ENCODE data around the gene SPRTN. TPM values are rescaled to one million over a fixed set of nuclear protein-coding genes. Genes with fewer than 3 reads are reported as not detected.

SPRTN gene
- total RNA-seq, 1 experiment from 2014 or later = 14.9 TPM

GRCh38 chr1:231384696-231385415 is 46.8 kb downstream of the SPRTN start:
- H2AFZ ChIP-seq (ENCODE audit: low read depth, low read length, poor library complexity, severe bottlenecking) = no peak overlapping the region
- H3K27ac ChIP-seq (ENCODE audit: low read depth, low read length) = no peak overlapping the region
- TF ChIP-seq SP1 (IDR thresholded peaks at IDR 0.05; ENCODE audit: low read depth) (no peak), EZH2phosphoT487 (IDR thresholded peaks at IDR 0.05; ENCODE audit: borderline replicate concordance) (no peak), JUND (IDR thresholded peaks at IDR 0.05) (no peak), ZFX (IDR thresholded peaks at IDR 0.05) (no peak), CBX3 (IDR thresholded peaks at IDR 0.05; ENCODE audit: low read depth) (no peak), CEBPB (IDR thresholded peaks at IDR 0.05; ENCODE audit: low read depth) (no peak), ATF3 (IDR thresholded peaks at IDR 0.05) (no peak), TCF7L2 (IDR thresholded peaks at IDR 0.05; ENCODE audit: borderline replicate concordance, extremely low read depth, insufficient read depth, insufficient read length) (no peak), ELF1 (IDR thresholded peaks at IDR 0.05; ENCODE audit: borderline replicate concordance, low read depth) (no peak), EGR1 (IDR thresholded peaks at IDR 0.05; ENCODE audit: low read depth) (no peak), CTCF (IDR thresholded peaks at IDR 0.05 in 2 of 3, conservative IDR thresholded peaks at IDR 0.05 in 1 of 3; ENCODE audit: borderline replicate concordance in 1 of 3, insufficient read depth in 1 of 3, low read depth in 2 of 3, low read length in 2 of 3) (no peak), ZNF274 (IDR thresholded peaks at IDR 0.05; ENCODE audit: low read depth, low read length) (no peak), POLR2A (IDR thresholded peaks at IDR 0.05; ENCODE audit: borderline replicate concordance, extremely low read depth, insufficient read depth, insufficient read length) (no peak), YY1 (IDR thresholded peaks at IDR 0.05; ENCODE audit: extremely low read depth, insufficient replicate concordance, low read depth, low read length) (no peak)
- peaks cover 36% of the 10 kb centered on the region for H4K20me1 ChIP-seq (ENCODE audit: insufficient read depth)
- no peak overlapping the region for H3K4me2 ChIP-seq (ENCODE audit: low read length)
- no peak for DNase-seq (ENCODE audit: low read depth, low spot score)
- ATAC-seq = no peak
- H3K36me3 ChIP-seq (ENCODE audit: control insufficient read depth in 1 of 2, insufficient read depth in 2 of 2, low read length in 2 of 2) = no peaks in the 10 kb centered on the region
- H3K9me2 ChIP-seq (ENCODE audit: insufficient read depth) = no peaks in the 10 kb centered on the region
- H3K4me1 ChIP-seq (ENCODE audit: control insufficient read depth in 1 of 2, insufficient read depth in 2 of 2, low read length in 2 of 2) = peaks cover 23 to 40% of the 10 kb centered on the region in 2 experiments
- no peak overlapping the region for H3K4me3 ChIP-seq (replicated peaks in 1 of 2; ENCODE audit: low read depth in 1 of 2, low read length in 2 of 2)
- ChIA-PET POLR2A (no interaction called here), RAD21 (ENCODE audit: low non-redundant PET in 1 of 2, low total read pairs in 2 of 2, uncharacterized antibody in 2 of 2, unreplicated experiment in 2 of 2) (no interaction called here), CTCF (no interaction called here)
- peaks cover 98% of the 10 kb centered on the region for H3K79me2 ChIP-seq (ENCODE audit: insufficient read depth, low read length)
- BruUV-seq (replicated peaks) = no TSS peak
- no peak overlapping the region for H3K9ac ChIP-seq (ENCODE audit: low read length)
- no peaks in the 10 kb centered on the region for H3K27me3 ChIP-seq (ENCODE audit: insufficient read depth, low read length)
- intact Hi-C loops (cut with micrococcal nuclease) = no loop called here
- H3K9me3 ChIP-seq (ENCODE audit: control insufficient read depth in 1 of 2, insufficient read depth in 1 of 2, low read depth in 1 of 2, low read length in 2 of 2) = no peaks in the 10 kb centered on the region
